GM19468 (cell line): Measurements from ENCODE around the gene MAP2K7.

Experiments used
- ATAC-seq: cut with Tn5 transposase; IDR thresholded peaks from one replicate; pipeline ENCODE4 v1.9.1; 2021; ENCODE audit warnings: mild to moderate bottlenecking, moderate library complexity, moderate number of reproducible peaks; ENCODE audit not compliant: unreplicated experiment; ENCODE audit errors: extremely low read depth

The MAP2K7 gene

DNA sequence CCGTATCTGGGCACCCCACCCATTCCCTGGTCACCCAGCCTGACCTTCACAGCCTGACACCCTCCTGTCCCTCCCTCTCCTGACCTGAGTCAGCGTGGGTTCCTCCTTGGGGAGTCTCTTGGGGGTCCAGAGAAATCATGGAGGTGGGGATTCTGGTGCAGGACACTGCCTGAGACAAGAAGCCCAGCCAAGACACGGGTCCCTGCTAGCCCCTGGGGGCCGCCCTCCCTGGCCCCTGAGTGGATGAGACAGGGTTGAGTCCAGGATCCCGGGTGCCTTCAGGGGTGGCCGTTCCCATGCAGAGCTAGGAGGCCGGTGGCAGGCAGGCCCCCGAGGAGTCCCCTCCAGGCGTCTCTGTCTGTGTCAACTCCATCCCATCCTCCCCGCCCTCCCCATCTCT, 1.6 kb downstream of the MAP2K7 start:
- ATAC-seq = no peak

DNA sequence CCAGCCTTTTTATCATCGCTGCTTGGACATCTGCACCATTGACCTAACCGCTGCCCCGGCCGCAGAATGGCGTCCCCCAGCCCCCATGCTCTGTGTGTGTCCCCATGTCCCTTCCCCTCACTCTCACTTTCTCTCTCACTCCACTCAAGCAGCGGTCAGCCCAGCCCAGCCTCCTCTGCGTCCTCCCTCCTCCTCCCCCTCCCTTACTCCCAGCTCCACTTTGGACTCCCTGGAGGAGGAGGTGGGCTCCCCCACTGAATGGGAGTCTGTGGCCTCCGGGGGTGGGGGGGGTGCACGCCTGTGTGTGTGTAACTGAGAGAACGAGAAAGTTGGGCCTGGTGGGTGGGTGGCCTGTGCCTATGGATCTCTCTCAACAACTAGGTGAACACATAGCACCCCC, 2.2 kb downstream of the MAP2K7 start:
- no peak for ATAC-seq

DNA sequence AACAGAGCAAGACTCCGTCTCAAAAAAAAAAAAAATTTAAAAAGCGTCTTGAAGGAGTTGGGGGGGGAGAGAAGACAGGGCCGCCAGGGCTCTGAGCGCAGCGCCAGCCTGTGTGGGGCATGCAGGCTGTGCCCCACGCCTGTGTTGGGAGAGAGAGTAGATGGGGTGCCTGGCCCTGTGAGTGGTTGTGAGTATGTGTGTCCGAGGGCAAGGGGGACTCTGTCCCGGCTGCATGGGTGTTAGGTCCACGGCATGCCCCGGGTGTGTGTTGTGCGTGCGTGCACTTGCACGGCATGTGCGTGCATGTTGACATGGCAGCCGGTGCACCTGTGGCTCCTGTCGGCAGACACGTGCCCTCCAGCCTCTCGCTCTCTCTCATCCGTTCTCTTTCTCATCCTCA, 3.4 kb downstream of the MAP2K7 start:
- ATAC-seq = no peak

DNA sequence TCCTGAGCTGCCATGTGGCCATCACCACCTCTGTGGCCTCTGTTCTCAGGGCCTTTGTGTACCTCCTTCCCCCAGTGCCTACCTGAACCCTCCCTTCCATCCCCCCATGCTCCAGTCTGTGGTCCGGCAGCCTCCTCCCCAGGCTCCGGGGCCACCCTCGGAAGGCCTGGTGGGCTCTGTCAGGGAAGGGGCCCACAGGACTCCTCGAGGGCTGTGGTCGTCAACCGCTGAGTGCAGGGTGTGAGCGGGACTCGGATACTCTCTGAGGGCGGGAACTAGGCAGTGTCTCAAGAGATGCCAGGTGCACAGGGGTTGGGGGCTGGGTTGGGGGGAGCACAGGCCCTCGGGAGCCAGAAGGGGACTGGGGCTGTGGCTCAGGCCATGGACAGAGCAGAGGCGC, 3.9 kb downstream of the MAP2K7 start:
- no peak for ATAC-seq

DNA sequence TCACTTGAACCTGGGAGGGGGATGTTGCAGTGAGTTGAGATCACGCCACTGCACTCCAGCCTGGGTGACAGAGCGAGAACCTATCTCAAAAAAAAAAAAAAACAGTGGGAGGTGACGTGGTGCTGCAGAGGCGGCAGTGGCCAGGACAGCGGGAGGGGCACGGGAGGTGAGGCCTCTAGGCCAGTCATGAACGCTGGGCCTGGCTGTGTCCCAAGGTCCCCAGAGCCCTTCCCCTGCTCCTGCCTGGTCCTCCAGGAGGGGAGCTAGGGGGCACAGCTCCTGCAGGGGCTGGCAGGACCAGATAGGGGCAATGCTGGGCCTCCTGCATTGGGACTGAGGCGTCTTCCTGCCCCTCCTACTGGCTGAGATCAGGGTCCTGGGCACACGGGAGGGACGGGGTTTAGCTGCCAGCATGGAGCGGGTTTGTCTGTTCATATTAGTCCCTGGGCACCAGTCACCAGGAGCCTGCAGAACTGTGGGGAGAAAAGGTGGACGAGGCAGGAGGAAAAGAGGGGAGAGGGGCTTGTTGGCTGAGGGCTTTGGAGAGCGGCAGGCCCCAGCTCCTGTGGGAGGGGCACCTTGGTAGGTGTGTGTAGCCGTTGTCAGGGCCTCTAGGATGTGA, 4.5 kb downstream of the MAP2K7 start:
- no peak for ATAC-seq

DNA sequence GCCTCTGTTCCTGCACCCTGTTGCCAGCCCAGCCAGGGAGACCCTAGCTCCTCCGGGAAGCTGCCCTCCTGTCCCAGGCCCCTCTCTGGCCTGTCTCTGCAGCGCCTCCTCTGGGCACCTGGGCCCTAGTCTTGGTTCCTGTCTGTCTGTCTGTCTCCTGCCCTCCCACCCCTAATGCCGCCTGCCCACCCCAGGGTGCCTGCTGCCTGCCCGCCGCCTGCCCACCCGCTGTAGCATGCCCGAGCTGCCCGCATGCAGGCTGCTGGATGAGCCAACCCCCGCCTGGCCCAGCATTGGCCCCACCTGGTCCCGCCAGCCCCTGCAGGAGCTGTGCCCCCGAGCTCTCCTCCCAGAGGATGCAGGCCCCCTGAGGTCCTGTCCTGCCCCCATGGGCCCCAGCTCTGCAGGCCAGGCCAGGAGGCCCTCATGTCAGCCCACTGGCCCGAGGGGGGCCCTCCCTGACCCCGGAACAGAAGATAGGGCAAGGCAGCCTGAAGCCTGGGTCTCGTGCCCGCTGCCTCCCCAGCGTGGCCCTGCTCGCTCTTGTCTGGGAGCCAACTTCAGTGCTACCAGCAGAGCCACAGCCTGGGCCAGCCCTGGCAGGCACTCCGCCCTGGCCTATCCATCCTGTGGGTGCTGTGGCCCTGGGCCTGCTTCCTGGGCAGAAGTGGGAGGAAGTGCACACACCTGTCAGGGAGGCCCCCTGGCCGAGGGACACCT, 5.2 kb downstream of the MAP2K7 start:
- ATAC-seq = no peak

DNA sequence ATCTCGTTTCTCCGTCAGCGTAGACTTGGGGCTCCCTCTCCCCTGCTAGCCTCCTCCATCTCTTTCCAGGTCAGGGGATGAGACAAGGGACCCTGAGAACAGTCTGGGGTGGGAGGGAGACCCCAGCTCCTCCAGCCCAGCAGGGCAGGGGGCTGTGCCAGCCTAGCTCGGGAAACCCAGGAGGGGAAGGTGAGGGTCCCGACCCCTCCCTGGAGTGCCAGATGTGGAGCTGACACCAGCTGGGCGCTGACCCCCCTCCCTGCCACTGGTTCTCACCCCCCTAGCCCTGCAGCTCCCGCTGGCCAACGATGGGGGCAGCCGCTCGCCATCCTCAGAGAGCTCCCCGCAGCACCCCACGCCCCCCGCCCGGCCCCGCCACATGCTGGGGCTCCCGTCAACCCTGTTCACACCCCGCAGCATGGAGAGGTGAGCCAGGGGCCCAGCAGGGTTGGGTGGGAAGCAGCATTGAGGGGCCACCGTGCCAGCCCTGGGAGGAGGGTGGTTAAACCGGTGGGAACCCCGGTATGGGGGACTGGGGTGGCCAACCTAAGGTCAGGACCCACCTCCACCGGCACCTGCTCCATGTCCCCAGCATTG, 5.9 kb downstream of the MAP2K7 start:
- no peak for ATAC-seq

DNA sequence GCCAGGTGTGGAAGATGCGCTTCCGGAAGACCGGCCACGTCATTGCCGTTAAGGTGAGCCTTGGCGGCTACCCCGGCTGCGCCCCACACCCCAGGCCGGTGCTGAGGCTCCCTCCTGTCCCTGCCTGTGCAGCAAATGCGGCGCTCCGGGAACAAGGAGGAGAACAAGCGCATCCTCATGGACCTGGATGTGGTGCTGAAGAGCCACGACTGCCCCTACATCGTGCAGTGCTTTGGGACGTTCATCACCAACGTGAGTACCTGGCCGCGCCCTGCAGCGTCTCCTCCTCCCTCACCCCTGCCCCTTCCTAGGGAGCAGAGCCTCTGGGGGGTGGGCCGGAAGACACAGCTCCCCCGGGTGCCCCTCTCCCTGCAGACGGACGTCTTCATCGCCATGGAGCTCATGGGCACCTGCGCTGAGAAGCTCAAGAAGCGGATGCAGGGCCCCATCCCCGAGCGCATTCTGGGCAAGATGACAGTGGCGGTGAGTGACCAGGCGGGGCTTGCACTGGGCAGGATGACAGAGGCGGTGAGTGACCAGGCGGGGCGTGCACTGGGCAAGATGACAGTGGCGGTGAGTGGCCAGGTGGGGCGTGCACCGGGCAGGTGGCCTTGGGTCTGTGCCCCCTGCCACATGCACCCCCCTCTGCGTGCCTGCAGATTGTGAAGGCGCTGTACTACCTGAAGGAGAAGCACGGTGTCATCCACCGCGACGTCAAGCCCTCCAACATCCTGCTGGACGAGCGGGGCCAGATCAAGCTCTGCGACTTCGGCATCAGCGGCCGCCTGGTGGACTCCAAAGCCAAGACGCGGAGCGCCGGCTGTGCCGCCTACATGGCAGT, 6.9 kb downstream of the MAP2K7 start:
- no peak for ATAC-seq

DNA sequence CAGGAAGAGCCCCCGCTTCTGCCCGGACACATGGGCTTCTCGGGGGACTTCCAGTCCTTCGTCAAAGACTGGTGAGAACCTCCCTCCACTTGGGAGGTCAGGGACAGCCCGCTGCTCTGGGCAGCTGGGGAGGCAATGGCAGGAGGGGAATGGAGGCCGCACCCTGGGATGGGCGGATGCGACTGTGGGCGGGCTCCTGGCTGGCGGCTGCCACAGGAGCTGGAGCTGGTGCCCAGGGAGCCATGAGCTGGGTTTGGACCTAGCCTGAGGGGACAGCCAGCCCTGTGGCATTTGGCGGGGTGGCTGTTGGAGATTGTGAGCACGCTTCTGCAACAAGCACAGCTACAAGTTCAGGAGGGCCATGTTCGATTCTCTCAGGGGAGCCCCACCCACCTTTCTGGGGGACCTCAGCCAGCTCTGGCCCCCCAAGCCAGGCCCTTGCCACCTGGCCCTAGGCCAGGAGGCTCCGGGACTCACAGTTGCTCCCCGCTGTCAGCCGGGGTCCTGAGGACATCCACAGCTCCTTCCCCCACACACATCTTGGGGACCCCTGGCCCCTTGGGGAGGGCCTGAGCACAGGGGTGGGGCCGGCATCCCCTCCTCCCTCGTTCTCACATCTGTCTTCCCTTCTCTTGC, 7.9 kb downstream of the MAP2K7 start:
- no peak for ATAC-seq

DNA sequence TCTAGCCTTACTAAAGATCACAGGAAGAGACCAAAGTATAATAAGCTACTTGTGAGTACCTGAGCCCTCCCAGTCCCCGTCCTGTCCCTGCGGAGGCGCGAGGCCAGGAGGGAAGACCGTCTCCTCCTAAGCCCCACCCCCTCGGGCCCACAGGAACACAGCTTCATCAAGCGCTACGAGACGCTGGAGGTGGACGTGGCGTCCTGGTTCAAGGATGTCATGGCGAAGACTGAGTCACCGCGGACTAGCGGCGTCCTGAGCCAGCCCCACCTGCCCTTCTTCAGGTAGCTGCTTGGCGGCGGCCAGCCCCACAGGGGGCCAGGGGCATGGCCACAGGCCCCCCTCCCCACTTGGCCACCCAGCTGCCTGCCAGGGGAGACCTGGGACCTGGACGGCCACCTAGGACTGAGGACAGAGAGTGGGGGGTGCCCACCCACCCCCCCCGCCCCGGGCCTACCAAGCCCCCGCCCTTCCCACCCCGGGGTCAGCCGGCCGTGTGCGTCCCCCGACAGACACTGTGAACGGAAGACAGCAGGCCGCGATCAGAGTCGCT, 8.5 kb downstream of the MAP2K7 start:
- no peak for ATAC-seq

DNA sequence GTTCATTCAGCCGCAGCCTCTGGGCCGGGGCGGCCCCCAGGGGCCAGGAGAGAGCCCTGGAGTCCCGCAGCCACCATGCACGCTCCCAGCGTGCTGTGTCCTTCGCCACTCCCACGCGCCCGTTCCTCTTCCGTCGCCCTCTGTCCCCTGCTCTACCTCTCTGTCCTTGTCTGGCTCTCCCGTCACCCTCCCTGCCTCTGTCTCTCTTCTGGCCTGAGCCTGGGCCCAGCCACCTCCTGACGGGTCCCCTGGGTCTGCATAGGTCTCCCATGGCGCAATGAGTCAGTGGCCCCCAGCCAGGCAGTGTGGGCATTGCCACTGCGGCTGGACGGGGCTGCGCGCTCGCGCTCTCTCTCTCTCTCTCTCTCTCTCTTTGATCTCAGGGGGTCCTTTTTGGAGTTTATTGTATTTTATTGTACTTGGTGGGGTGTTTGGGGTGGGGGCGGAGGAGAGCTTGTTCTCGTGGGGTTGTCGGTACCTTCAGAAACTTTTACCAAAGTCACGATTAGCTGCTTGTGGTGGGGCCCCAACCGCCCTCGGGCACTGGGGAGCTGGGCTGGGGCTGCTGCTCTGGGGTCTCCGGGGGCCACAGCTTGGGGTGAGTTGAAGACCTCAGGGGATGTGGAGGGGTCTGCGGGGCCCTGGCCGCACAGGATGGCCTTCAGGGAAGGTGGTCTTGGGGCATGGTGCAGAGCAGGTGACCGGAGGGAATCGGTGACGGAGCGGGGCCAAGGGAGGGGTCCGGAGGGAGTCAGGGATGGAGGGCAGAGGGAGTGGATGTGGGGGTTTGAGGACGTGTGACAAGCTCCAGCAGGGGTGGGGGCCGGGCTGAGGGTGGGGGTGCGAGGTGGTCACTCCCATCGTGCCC, 9.3 kb downstream of the MAP2K7 start:
- no peak for ATAC-seq

DNA sequence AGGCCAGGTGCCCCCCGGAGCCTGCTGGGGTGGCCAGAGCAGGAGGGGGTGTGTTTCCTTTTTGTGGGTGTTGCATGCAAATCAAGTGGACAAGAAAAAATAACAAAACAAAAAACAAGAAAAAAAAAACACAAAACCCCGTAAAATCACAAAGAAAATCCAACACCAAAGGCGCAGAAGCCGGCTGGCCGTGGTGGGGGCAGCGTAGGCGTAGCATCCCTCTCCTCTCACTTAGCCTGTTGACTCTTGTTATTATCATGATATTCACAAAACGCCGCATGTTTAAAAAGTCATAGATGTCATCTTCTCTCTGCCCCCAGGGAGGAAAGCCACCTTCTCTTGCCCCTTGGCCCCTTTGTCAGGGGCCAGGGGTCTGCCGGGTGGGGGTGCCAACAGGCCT, 10.0 kb downstream of the MAP2K7 start:
- ATAC-seq = no peak

DNA sequence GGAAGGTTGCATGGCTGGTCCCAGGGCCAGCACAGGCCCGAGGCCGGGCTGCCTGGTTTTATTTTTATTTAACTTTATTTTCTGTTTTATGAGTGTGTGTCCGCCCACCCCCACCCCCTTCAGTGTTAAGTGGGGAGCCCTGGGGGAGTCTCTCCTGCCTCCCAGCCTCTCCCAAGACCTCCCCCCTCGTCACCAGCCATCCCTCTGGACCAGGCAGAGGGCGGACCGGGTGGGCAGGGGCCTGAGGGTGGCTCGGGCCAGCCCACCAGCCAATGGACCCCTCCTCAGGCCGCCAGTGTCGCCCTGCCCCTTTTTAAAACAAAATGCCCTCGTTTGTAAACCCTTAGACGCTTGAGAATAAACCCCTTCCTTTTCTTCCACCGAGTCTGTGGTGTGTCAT, 10.4 kb downstream of the MAP2K7 start:
- ATAC-seq = no peak

DNA sequence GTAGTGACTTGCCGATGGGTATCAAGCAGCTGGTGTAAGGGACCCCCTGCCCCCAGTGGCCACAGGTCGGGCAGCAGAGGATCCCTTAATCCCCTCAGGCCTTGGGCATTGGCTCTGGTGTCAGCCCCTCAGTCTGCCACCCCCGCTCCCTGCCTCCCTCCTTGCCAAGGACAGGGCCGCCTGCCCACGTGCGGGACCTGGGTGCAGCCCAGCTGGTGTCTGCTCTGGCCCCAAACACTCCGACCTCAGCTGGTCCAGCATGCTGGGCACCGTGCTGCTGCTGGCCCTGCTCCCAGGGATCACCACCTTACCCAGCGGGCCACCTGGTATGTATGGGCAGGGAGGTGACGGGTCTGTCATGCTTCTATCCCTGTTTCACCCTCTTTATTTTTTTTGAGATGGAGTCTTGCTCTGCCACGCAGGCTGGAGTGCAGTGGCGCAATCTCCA, 10.9 kb downstream of the MAP2K7 start, which contains the start of gene TGFBR3L:
Gene TGFBR3L, plus strand, starts transcription at position 233 of the 448 bp plus-strand sequence.
- ATAC-seq = no peak

DNA sequence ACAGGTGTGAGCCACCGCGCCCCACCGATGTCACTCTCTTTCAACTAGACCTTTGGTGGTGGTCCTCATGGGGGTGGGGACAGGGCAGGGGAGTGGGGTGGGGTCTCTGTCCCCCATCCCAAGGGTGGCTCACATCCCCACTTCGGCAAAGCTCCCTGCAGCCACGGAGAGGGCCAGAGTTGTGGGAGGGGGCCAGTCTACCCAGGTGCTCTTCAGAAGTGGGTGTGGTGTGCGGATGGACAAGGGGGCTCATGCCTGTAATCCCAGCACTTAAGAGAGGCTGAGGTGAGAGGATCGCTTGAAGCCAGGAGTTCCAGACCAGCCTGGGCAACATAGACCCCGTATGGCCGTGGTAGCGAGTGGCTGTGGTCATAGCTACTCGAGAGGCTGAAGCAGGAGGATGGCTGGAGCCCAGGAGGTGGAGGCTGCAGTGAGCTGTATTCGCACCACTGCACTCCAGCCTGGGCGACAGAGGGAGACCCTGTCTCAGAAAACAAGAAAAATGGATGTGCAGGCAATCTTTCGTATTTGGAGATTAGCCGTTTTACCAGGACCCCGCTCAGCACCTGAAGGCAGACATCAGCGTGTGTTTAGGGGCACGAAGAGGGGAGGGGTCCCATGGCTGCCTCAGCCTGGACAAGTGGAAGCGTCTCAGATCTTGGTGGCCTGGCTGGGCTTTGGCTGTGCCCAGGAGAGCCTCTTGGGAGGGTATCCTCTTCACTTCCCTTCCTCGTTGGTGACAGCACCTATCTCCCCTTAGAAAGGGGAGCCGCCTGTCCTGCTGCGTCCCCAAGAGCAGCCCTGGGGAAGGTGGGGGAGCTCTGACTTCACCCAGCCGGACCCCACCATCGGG, 11.8 kb downstream of the MAP2K7 start:
- no peak for ATAC-seq

DNA sequence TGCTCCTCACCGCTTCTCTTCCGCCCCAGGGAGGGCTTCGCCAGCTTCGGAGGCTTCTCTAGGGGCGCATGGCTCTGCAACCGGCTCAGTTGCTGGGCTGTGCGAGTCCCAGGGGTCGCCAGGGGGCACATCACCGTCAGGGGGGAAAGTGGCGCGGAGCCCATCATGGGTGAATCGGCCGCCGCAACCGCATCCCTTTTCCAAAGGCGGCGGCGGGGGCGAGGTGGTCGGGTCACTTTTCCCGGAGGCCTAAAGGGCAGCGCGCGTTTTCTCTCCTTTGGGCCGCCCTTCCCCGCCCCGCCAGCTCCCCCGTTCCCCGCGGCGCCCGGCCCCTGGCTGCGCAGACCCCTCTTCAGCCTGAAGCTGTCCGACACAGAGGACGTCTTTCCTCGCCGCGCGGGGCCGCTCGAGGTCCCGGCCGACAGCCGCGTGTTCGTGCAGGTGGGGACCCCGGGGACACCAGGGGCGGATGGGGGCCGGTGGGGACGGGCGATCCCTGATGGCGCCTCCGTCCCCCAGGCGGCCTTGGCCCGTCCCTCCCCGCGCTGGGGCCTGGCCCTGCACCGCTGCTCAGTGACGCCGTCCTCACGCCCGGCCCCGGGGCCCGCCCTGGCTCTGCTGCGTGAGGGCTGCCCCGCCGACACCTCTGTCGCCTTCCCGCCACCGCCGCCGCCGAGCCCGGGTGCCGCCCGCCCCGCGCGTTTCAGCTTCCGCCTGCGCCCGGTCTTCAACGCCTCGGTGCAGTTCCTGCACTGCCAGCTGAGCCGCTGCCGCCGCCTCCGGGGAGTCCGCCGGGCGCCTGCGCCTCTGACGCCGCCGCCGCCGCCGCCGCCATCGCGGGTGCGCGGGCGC, 12.7 kb downstream of the MAP2K7 start:
- ATAC-seq = no peak

DNA sequence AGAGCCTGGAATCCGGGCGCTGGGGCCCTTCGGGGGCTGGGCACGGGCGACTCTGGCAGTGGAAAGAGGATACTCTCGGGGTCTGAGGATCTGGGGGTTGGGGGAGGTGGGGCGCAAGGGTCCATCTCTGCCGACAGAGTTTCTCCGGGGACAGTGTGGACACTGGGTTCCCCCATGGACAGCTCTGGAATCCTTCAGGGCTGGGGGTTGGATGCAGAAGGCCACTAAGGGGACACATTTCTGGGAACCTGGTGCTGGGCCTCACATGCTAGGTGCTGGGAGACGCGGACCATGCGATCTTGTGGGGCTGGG, 13.2 kb downstream of the MAP2K7 start:
- ATAC-seq = no peak
